Natural killer cell (primary cell): ENCODE results near the gene ZNF214. TPM values are rescaled to one million over a fixed set of nuclear protein-coding genes. Genes with fewer than 3 reads are reported as not detected.

ENCODE experiments used
- ATAC-seq, 3 donors: fragments of 150-1000 bp in 2 of 3; fragments of 200-7000 bp in 1 of 3; cut with Tn5 transposase; 1 replicate in 1 of 3; 2 replicates in 2 of 3; pipeline ENCODE4 v1.10.0; 2021; ENCODE audit warnings: mild to moderate bottlenecking in 2 of 3, moderate library complexity in 2 of 3
- DNase-seq, 2 donors: peaks; one replicate each; pipeline versions ENCODE4 v3.0.0 to v3.0.0-alpha.2; 2013 to 2021; ENCODE audit warnings: mixed read lengths in 1 of 2
- H3K27ac ChIP-seq: one replicate; pipeline ENCODE4 v1.5.1; 2013; ENCODE audit warnings: mild to moderate bottlenecking, low read length
- H3K27me3 ChIP-seq: one replicate; pipeline ENCODE4 v1.6.1; 2013; ENCODE audit warnings: low read length; ENCODE audit not compliant: control insufficient read depth, insufficient read depth
- H3K36me3 ChIP-seq: one replicate; pipeline ENCODE4 v1.6.1; 2013; ENCODE audit warnings: low read length; ENCODE audit not compliant: control insufficient read depth, insufficient read depth
- H3K4me1 ChIP-seq: one replicate; pipeline ENCODE4 v1.6.1; 2013; ENCODE audit warnings: low read length; ENCODE audit not compliant: control insufficient read depth, insufficient read depth
- H3K4me3 ChIP-seq: one replicate; pipeline ENCODE4 v1.5.1; 2013; ENCODE audit warnings: low read length
- H3K9me3 ChIP-seq: one replicate; pipeline ENCODE4 v1.6.1; 2013; ENCODE audit warnings: low read length; ENCODE audit not compliant: control insufficient read depth, insufficient read depth
- H3K27ac Mint-ChIP-seq, 2 donors: one replicate each; pipeline ENCODE4 v1.8.0; 2022; ENCODE audit warnings: mild to moderate bottlenecking in 2 of 2, mixed read lengths in 2 of 2, moderate library complexity in 1 of 2
- H3K27me3 Mint-ChIP-seq, 2 donors: one replicate each; pipeline ENCODE4 v1.8.0; 2022; ENCODE audit warnings: low read depth in 2 of 2, mixed read lengths in 2 of 2
- H3K36me3 Mint-ChIP-seq: one replicate; pipeline ENCODE4 v1.8.0; 2022; ENCODE audit warnings: mixed read lengths
- H3K4me1 Mint-ChIP-seq, 2 donors: one replicate each; pipeline ENCODE4 v1.8.0; 2022; ENCODE audit warnings: mixed read lengths in 2 of 2
- H3K4me3 Mint-ChIP-seq: one replicate; pipeline ENCODE4 v1.8.0; 2022; ENCODE audit warnings: mild to moderate bottlenecking, moderate library complexity, mixed read lengths
- H3K9me3 Mint-ChIP-seq, 2 donors: one replicate each; pipeline ENCODE4 v1.8.0; 2022; ENCODE audit warnings: mixed read lengths in 2 of 2
- CTCF ChIP-seq: fragments of 200-600 bp; IDR thresholded peaks from one replicate; pipeline ENCODE4 v1.8.0; 2022; ENCODE audit warnings: antibody characterized with exemption
- WGBS: methylation state at CpG from one replicate; pipeline ENCODE4 v1.1.7; 2013; ENCODE audit warnings: missing lambda C conversion rate; ENCODE audit not compliant: insufficient coverage; 5-methylcytosine and 5-hydroxymethylcytosine counted together
- intact Hi-C: fragments of 100-400 bp; cut with micrococcal nuclease; formaldehyde crosslinking; loops from one replicate; pipeline ENCODE4 v1.14.2; 2022
- total RNA-seq, 4 donors: library from RNA; stranded (reverse); fragments of 120-200 nt in 1 of 4; gene quantifications; one replicate each; pipeline versions ENCODE4 v1.2.3 to v1.2.4, GENCODE V29; 2013 to 2022

ZNF214 gene
- total RNA-seq, 3 donors from 2014 or later (not counting 1 experiment from before 2014, with no cell fraction given) = not detected

- no peak overlapping the region for H3K27ac Mint-ChIP-seq
- H3K27ac ChIP-seq = no peak overlapping the region
- TF ChIP-seq CTCF = no peak
- H3K4me1 ChIP-seq = no peaks in the 10 kb centered on the region
- ATAC-seq (no peak), DNase-seq (no peak)
- H3K36me3 Mint-ChIP-seq = no peaks in the 10 kb centered on the region
- intact Hi-C loops = no loop called here
- no peaks in the 10 kb centered on the region for H3K4me1 Mint-ChIP-seq
- no peaks in the 10 kb centered on the region for H3K27me3 ChIP-seq
- WGBS = 63% methylated on average over 2 of the region's 2 CpGs
- no peak overlapping the region for H3K4me3 ChIP-seq
- H3K27me3 Mint-ChIP-seq = peaks cover 10 to 20% of the 10 kb centered on the region in 2 donors
- H3K36me3 ChIP-seq = no peaks in the 10 kb centered on the region
- no peak overlapping the region for H3K4me3 Mint-ChIP-seq
- no peaks in the 10 kb centered on the region for H3K9me3 ChIP-seq
- no peaks in the 10 kb centered on the region for H3K9me3 Mint-ChIP-seq
These were observed 37.5 kb upstream of the ZNF214 start for GRCh38 chr11:7057641-7058040.

- no peak overlapping the region for H3K4me3 ChIP-seq
- no peak for ATAC-seq
- no peaks in the 10 kb centered on the region for H3K4me1 Mint-ChIP-seq
- H3K27ac Mint-ChIP-seq = no peak overlapping the region
- H3K9me3 ChIP-seq = no peaks in the 10 kb centered on the region
- no peaks in the 10 kb centered on the region for H3K27me3 ChIP-seq
- intact Hi-C loops = no loop called here
- H3K36me3 ChIP-seq = no peaks in the 10 kb centered on the region
- DNase-seq = no peak
- no peaks in the 10 kb centered on the region for H3K9me3 Mint-ChIP-seq
- no peak overlapping the region for H3K27ac ChIP-seq
- H3K36me3 Mint-ChIP-seq = no peaks in the 10 kb centered on the region
- WGBS = 80% methylated on average over 4 of the region's 6 CpGs
- H3K4me1 ChIP-seq = no peaks in the 10 kb centered on the region
- H3K27me3 Mint-ChIP-seq = peaks cover 10 to 20% of the 10 kb centered on the region in 2 donors
- no peak for TF ChIP-seq CTCF
- no peak overlapping the region for H3K4me3 Mint-ChIP-seq
These were observed 36.8 kb upstream of the ZNF214 start for GRCh38 chr11:7056828-7057513.

GRCh38 chr11:7050191-7050590, 30.0 kb upstream of the ZNF214 start:
- Mint-ChIP-seq H3K27me3 (peaks cover 0 to 15% of the 10 kb centered on the region in 2 donors), H3K9me3 (no peaks in the 10 kb centered on the region), H3K4me1 (no peaks in the 10 kb centered on the region), H3K36me3 (no peaks in the 10 kb centered on the region), H3K27ac (no peak overlapping the region), H3K4me3 (no peak overlapping the region)
- Histone ChIP-seq H3K4me1 (no peaks in the 10 kb centered on the region), H3K27me3 (no peaks in the 10 kb centered on the region), H3K9me3 (no peaks in the 10 kb centered on the region), H3K27ac (no peak overlapping the region), H3K4me3 (no peak overlapping the region), H3K36me3 (no peaks in the 10 kb centered on the region)
- ATAC-seq = no peak
- no peak for TF ChIP-seq CTCF
- intact Hi-C loops = no loop called here
- WGBS = 82% methylated on average over 1 of the region's 1 CpG
- no peak for DNase-seq
